Activated naive CD4-positive, alpha-beta T cell treated with anti-CD3 and anti-CD28 coated beads for 36 hours (primary cell): ENCODE measurements around the gene TTLL6. TPM values are rescaled to one million over a fixed set of nuclear protein-coding genes. Genes with fewer than 3 reads are reported as not detected.
"Not testable (repeated sequence)": the region's sequence is repeated elsewhere in the genome, so short reads cannot be mapped to it uniquely, and the experiment has no call there.

ENCODE experiments used
- CTCF ChIA-PET: fragments of 350-600 bp; sonication (Branson Sonifier 250); formaldehyde crosslinking; loops from one replicate; lab custom pipeline; 2021; ENCODE audit warnings: antibody characterized with exemption; lab: Charles Lee
- DNase-seq: peaks from one replicate; pipeline ENCODE4 v3.0.0-alpha.2; 2020
- H3K27ac Mint-ChIP-seq: one replicate; pipeline ENCODE4 v1.8.0; 2021; ENCODE audit warnings: mild to moderate bottlenecking, mixed read lengths
- H3K27me3 Mint-ChIP-seq: one replicate; pipeline ENCODE4 v1.8.0; 2021; ENCODE audit warnings: low read depth, mixed read lengths
- H3K36me3 Mint-ChIP-seq: one replicate; pipeline ENCODE4 v1.8.0; 2021; ENCODE audit warnings: low read depth, mixed read lengths
- H3K4me1 Mint-ChIP-seq: one replicate; pipeline ENCODE4 v1.8.0; 2021; ENCODE audit warnings: low read depth, mixed read lengths
- H3K4me3 Mint-ChIP-seq: one replicate; pipeline ENCODE4 v1.8.0; 2021; ENCODE audit warnings: mild to moderate bottlenecking, moderate library complexity, mixed read lengths
- H3K9me3 Mint-ChIP-seq: one replicate; pipeline ENCODE4 v1.8.0; 2021; ENCODE audit warnings: mixed read lengths
- intact Hi-C: fragments of 100-400 bp; cut with micrococcal nuclease; formaldehyde crosslinking; loops from one replicate; pipeline ENCODE4 v1.15.1; 2023
- microRNA-seq: library from miRNA; unstranded; fragments of <30 nt; microRNA quantifications from one replicate; pipeline ENCODE4 v1.2.0, GENCODE V29; 2022; ENCODE audit warnings: borderline microRNAs expressed, borderline replicate concordance
- total RNA-seq, 2 experiments: library from RNA; stranded (reverse); gene quantifications; one replicate each; pipeline ENCODE4 v1.2.3, GENCODE V29; 2021

TTLL6 gene
- total RNA-seq, 2 experiments from 2014 or later: not detected

- intact Hi-C loops: loop anchor here (2.0 kb wide), 1 partner anchor 15 kb away; no protein-coding TSS in a partner anchor
- Mint-ChIP-seq H3K27me3 (peaks cover 64% of the 10 kb centered on the region), H3K27ac (no peak overlapping the region), H3K4me1 (peaks cover 13% of the 10 kb centered on the region), H3K4me3 (no peak overlapping the region), H3K36me3 (no peaks in the 10 kb centered on the region), H3K9me3 (no peaks in the 10 kb centered on the region)
- CTCF ChIA-PET: interaction anchor here (0.6 to 2.3 kb wide), 7 partner anchors 32 to 167 kb away, joined by 3 to 10 read pairs (median 4); no protein-coding TSS in a partner anchor
- no peak for DNase-seq
These were observed 99.4 kb downstream of the TTLL6 start for GRCh38 chr17:48717367-48718226.

GRCh38 chr17:48716549-48716948 is 100.5 kb downstream of the TTLL6 start:
- CTCF ChIA-PET, H3K27ac Mint-ChIP-seq, H3K9me3 Mint-ChIP-seq, intact Hi-C loops, H3K36me3 Mint-ChIP-seq, H3K4me3 Mint-ChIP-seq, DNase-seq: not testable (repeated sequence)
- Mint-ChIP-seq H3K4me1 (peaks cover 13% of the 10 kb centered on the region), H3K27me3 (peaks cover 57% of the 10 kb centered on the region)

- H3K4me3 Mint-ChIP-seq: no peak overlapping the region
- intact Hi-C loops: no loop called here
- CTCF ChIA-PET: interaction anchor here (0.7 to 1.1 kb wide), 3 partner anchors 9 to 317 kb away, joined by 3 to 8 read pairs (median 3); no protein-coding TSS in a partner anchor
- no peak overlapping the region for H3K27ac Mint-ChIP-seq
- no peaks in the 10 kb centered on the region for H3K36me3 Mint-ChIP-seq
- DNase-seq: no peak
- H3K4me1 Mint-ChIP-seq: peaks cover 13% of the 10 kb centered on the region
- H3K27me3 Mint-ChIP-seq: peaks cover 52% of the 10 kb centered on the region
- no peaks in the 10 kb centered on the region for H3K9me3 Mint-ChIP-seq
These were observed 101.3 kb downstream of the TTLL6 start for GRCh38 chr17:48715496-48716399.

Small RNA genes lying within 50 kb of the gene (microRNA-seq; reads per million reads assigned to microRNA genes)
- gene MIR3185: not detected

Other genes with a start within 250 kb of the TTLL6 start
- gene HOXB4, start 238.9 kb downstream of the TTLL6 start, total RNA-seq: 1 to 10 TPM; 2.3 to 2.5 TPM
- gene HOXB3, start 227.0 kb downstream of the TTLL6 start, total RNA-seq: 1 to 10 TPM; 2.0 TPM
- not detected for gene HOXB5, start 223.4 kb downstream of the TTLL6 start, total RNA-seq
- not detected for gene HOXB6, start 212.2 kb downstream of the TTLL6 start, total RNA-seq
- under 1 TPM in 1 of 2 experiments, not detected in 1; 0.29 TPM for gene HOXB7, start 206.2 kb downstream of the TTLL6 start, total RNA-seq
- not detected for gene HOXB8, start 201.9 kb downstream of the TTLL6 start, total RNA-seq
- 1 to 10 TPM; 6.7 to 6.9 TPM for gene HOXB9, start 190.9 kb downstream of the TTLL6 start, total RNA-seq
- not detected for gene PRAC1, start 94.7 kb downstream of the TTLL6 start, total RNA-seq
- not detected for gene PRAC2, start 94.0 kb downstream of the TTLL6 start, total RNA-seq
- not detected for gene HOXB13, start 88.5 kb downstream of the TTLL6 start, total RNA-seq
- 10 to 100 TPM; 78.2 to 80.3 TPM for gene CALCOCO2, start 13.8 kb upstream of the TTLL6 start, total RNA-seq
- gene ATP5MC1, start 75.6 kb upstream of the TTLL6 start, total RNA-seq: 100 to 1,000 TPM; 144 to 149 TPM
- 10 to 100 TPM; 76.1 to 76.9 TPM for gene UBE2Z, start 91.2 kb upstream of the TTLL6 start, total RNA-seq
- gene SNF8, start 127.6 kb upstream of the TTLL6 start, total RNA-seq: 10 to 100 TPM; 90.3 to 96.3 TPM
- not detected for gene GIP, start 151.4 kb upstream of the TTLL6 start, total RNA-seq
- gene IGF2BP1, start 180.2 kb upstream of the TTLL6 start, total RNA-seq: under 1 TPM; 0.57 to 0.60 TPM